ENCODE data around the gene RASSF4. TPM values are rescaled to one million over a fixed set of nuclear protein-coding genes. Genes with fewer than 3 reads are reported as not detected.

The RASSF4 gene
- polyA plus RNA-seq, 3 donors: 24.2 to 36.0 (median 33.9) TPM

DNA sequence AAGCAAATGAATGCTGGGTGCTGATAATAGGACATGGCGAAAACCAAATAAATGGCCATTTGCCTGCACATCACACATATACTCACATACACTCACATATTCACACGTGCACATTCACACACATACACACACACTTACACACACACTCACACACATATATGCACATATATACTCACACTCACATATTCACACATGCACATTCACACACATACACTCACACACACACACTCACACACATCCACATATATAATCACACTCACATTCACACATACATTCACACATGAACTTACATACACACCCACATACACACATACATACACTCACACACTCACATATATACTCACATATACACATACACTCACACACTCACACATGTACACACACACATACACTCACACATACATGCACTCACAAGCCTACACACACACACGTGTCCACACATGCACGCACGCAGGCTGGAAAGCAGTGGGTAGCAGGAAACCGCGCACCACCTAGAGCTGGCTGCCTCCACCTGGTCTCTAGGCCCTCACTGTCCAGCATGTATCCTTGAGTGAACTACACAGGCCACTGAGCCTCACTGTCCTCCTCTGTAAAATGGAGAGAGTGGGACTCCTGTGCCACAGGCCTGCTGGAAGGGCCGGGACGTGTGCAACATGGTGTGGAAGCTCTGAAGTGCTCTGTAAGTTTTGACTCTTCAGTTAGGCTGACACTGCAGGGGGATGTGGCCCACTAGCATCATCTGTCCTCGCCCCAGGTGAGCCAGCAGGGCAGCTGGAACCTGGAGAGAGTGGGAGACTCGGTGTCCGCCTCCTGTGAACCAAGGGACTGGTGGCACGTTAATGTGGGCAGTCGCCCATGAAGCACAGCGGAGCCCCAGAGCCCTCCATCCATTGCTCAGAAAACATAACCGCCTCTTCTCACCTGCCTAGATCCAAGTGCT, 33.5 kb upstream of the RASSF4 start:
- DNase-seq: no peak

DNA sequence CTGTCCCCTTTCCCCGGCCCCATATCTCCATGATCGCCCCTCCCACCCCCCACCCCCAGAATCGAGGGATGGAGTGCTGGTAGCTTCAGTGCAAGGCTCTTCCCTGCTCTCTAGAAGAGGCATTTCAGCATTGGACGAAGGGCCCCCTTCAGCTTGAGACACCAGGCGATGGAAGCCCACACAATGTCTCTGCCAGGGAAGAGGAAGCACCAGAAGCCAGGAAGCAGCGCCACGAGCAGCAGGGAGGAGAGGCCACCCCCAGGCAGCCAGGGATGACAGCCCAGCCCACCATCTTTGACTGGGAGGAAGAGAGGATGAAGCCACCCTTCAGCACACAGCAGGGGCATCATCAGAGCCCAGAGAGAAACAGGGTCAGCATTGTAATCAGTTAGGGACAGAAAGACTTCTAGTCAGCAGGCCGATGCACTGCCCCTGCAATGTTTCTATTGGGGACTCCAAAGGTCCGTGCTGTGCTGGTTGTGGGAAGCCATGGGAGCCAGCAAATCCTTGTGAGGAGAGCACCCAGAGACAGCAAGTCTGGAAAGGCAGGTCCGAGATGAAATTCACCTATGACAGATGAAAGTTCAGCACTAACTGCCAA, 32.8 kb upstream of the RASSF4 start:
- no peak for DNase-seq

DNA sequence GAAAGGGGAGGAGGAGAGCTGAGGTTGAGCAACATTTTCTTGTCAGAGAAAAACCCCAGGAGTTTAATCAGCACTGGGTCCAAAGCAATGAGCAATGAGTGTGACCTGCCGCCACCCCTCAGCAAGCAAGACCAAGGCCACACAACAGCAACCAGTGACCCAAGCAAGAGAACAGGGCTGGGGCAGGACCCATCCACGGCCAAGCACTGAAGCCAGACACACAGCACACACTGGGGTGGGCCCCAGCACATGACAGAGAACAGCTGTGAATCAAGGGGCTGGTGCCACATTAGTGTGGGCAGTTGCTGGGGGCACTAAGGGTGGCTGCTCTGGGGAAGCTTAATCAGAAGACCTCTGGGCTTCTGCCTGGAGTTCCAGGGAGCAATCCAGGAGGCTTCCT, 32.2 kb upstream of the RASSF4 start:
- no peak for DNase-seq

DNA sequence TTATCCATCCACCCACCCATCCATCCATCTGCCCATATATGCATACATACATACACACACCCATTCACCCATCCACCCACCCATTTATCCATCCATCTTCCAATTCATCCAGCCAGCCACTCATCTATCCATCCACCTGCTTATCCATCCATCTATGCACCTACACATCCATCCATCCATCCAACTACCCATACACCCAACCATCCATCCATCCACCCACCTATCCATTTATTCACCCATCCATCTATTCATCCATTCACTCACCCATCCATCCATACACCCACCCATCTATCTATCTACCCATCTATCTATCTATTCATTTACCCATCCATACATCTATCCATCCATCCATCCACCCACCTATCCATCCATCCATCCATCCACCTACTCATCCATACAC, 31.1 kb upstream of the RASSF4 start:
- no peak for DNase-seq

DNA sequence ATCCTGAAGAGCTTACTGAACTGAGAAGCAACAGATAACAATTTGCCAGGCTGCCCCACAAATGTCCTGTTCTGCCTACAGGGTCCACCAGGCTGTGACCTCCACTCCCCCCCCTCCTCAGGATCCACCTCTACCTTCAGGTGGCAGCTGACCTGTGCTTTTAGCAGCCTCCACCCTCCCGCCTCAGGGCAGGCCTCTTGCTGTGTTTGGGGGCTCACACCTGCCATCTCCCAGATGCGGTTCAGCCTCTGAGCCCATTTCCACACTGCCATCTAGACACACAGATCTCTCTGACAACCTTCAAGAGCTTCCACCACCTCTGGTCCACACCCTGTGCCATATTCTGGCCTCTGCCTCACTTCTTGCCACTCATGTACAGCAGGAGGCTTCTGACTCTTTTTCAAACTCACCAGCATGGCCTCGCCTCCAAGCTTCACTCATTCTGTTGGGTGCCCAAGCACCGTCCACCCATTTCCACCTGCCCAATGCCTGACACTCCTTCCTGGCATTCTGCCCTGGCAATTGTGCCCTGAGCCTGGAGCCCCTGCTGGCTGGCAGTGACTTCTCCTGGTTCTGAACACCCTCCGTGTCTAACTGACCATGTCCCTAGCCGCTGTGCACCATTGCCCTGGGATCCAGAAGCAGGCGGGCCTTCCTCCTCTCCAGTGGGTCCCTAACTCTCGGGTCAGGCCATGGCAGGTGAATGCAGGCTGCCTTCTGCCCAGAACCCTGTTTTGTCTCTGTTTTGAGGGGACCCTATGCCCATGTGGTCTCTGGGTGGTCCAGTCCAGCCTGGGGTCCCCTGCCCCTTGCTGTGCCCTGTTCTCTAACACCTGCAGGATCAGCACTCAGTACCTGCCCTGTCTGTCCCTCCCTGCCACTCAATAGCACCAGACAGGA, 30.0 kb upstream of the RASSF4 start:
- DNase-seq: no peak

DNA sequence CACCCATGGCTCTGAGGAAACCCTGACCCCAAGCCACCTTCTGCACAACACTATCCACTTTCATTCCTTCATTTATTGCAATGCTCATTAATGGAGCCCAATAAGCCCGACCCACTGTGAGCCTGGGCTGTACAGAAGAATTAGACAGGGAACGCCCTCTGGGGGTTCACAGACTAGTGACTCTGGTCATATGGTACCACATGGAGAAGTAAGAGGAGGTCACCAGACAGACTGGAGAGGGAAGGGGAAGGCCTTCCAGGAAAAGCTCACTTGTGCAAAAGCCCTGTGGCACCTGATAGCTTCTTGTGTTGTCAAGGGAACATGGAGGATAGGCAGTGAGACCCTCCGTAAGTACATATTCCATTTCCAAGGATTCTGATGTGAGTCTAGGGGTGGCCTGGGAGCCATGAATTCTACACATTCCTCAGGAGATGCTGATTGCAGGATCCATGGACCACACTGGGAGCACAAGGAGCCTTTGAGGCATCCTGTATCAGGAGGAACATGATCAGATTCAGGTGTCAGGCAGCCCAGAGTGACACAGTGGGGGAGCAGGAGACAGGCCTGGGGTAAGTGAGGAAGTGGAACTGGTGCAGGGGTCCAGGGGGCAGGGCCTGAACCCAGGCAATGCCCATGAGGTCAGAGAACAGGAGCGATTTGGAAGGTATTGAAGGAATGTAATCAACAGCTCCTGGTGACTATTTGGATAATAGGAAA, 28.5 kb upstream of the RASSF4 start:
- no peak for DNase-seq

DNA sequence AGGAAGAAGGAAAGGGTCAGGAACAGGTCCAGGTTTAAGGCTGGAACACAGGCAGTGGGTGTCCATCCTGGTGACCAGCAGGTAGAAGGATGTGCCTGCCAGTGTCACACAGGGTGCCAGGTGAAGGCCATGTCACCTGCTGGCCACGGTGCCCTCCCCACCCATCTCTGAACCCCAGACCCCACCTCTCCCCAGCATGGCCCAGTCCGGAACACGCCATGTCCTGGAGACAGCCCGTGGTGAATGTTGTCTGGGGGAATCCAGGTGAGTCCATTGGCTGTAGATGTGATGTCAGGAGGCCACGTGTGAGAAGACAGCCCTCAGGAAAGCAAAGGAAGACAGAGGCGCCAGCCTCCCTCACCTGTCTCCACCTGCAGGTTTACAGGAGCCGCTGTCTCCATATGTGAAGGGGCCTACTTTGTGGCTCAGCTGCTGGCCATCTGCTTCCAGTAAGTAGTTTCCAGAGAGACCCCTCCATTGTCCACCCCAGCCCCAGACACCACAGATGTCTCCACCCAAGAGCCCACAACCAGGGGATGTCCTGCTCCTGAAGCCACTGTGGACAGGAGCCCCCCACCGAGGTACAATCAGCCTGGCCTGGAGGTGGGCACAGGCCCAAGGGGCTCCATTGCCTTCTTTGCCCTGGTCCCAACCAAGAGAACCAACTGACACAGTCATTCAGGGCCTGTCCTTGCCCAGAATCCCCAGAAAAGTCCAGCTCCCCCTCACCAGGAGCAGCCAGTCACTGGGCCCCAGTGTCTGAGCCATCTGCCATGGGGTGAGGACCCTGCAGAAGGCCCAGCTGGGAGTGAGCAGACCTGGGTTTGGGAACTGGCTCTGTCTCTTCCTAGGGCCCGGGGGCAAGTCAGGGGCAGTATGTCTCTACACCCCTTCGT, 27.7 kb upstream of the RASSF4 start:
- DNase-seq: no peak

DNA sequence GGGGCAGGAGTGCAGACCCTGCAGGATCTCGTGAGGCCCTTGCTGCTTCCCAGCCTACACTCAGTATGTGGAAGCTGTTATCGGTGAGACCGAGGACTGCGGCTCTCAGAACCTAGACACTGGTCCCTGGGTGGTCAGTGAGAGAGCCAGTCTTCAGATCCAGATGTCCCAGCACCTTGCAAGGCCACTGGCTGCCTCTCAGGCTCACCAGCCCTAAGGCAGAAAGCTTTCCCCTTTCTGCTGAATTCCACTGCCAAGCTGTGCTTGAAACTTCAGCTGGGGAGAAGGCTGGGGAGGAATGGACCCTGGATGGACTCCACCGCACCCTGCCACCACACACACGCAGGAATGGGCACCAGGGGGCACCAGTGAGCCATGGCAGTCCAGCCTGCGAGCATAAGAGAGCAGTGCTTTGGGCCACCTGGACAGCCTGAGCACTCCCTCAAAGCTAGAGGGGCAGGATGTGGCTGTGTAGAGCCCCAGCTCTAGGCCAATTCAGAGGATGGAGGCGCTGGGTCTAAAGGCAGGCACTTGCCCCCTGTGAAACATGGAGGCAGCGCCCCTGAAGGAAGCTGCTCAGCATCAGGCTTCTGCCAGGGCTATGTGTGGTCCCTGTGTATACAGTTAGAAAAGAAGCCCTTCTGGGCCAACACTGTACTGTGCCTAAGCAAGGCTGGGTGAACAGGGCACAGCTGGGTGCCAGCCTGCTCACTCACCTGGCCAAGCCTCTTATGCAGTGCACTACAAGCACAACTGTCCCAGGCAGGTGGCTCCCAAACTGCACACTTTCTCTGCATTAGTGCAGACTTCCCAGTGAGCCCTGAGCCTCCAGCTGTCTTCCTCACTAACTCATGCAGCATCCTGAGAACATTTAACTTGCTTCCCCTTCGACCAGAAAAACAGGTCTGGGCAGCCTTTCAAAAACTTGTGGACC, 26.8 kb upstream of the RASSF4 start:
- DNase-seq: peak; percentile 83

DNA sequence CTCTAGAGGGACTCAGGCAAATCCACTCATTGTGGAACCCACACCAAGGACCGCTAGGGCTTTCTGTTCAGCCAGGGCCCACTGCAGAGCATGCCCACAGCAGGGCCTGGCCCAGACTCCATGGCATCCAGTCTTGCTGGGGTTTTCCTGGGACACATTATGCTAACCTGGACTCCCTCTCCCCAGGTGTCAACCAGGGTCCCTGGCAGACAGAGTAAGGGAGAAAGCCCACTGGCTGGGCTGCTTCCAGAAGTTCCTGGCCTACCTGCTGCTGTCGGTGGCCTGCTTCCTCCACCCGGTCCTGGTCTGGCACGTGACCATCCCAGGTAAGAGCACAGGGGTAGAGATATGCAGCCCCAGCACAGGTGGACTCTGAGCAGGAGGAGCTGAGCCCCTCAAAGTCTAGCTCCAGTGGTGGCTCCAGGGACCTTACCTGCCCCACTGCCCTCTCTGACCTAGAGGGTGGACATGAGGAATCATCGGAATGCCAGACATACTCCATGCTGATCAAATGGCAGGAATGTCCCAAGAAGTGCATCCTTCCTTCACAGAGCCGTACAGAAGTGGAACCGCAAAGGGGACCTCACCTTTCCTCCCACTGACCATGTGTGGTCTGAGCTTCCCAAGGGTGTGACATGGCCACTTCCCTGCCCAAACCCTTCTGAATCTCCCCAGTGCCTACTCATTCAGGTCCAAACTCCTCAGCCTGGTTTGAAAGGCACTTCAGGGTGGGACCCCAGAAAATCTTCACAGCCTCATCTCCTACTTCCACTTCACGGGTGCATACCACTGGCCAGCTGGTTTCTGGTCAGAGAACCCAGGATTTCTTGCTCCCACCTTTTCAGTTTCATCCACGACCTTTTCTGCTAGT, 25.9 kb upstream of the RASSF4 start:
- no peak for DNase-seq

DNA sequence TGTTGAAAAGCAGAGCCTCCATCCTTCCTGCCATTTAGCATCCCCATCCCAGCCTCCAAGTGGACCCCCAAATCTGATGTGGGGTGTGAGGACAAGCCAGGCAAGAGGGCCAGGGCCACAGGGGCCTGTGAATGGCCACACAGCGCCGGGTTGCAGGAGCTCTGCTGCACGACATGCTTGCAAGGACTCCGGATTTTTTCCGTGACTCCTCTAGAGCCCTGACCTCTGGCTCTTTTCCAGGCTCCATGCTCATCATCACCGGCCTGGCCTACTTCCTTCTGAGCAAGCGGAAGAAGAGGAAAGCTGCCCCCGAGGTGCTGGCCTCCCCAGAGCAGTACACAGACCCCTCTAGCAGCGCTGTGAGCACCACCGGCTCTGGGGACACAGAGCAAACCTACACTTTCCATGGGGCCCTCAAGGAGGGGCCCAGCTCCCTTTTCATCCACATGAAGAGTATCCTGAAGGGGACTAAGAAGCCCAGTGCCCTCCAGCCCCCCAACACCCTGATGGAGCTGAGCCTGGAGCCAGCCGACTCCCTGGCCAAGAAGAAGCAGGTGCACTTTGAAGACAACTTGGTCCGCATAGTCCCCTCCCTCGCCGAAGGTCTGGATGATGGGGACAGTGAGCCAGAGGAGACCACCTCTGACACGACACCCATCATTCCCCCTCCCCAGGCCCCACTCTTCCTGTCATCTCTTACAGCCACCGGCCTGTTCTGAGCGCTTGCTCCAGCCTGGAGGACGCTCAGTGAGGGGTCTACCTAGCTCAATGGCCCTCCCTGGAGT, 25.0 kb upstream of the RASSF4 start:
- DNase-seq: no peak

DNA sequence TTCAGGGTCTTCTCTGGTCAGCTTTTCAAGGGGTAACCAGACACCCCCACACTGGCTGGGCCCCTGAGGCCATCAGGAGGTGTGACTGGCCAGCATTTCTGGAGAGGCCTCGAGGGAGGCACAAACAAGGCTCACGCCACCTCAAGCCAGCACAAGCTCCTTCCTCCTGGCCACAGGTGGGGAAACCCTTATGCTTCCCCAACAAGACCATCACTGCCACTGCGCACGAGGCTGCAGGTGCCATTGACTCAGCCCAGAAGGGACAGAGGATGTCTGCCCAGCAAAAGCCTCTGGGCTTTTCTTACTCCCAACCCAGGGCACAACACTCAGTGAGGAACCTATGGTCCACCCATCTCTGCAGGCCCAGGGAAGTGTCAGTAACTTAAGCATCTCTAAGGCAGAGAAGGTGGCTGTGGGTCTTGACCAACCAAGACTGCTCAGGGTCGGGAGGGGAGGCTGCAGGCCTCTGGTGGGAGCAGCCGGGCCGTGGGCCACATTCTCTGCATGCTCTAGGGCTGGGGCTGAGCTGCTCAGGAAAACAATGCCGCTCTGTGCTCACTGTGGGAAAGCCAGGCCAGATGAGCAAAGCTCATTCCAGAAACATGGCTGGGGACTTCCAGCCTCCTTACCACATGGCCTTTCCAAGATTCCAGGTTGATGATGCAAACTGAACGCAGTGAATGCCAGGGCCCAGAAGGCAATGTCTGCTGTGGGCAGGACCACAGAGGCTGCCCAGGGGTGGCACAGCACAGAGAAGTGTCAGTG, 24.2 kb upstream of the RASSF4 start:
- DNase-seq: no peak

DNA sequence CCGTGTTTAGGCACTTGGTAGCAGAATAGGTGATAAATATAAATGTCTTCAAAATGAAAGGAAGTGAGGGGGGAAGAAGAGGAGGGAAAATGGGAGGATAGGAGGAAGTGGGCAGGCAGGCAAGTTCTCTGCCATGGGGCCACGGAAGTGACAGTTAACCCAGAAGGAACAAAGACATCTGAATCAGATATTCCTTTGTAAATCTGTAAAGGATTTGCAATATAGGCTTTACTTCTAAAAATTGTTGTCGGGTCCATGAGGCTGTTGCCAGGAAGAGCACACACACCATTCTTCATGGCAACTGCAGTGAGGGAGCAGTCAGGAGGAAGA, 23.7 kb upstream of the RASSF4 start:
- DNase-seq: no peak

DNA sequence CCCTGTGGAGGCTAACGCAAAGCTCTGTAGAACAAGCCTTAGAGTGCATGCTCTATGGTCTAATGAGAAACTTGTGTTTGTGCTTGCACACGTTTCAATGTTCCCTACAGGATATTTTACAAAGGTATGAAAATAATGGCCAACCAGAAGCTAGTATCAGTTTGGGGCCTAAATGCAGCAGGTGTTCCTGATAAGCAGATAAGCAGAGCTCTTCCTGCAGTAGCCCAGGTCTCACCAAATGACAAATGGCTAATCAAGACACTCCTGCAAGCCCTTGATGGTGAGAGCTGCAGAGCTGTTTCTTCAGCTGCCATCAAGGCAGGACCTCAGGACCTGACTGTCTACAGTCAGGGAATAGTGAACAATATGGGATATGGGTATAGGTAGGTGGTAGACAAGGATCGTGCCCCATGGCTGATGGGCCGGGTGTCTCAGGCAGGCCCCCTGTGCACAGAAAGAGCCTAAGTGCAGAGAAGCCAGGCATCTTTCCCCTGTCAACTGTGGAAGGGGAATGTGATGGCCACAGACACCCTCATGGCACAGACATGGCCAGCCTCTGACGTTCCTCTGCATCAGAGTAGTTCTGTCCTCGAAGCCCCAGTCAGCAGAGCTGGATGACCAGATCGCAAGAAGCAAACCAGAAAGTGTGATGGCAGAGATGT, 23.2 kb upstream of the RASSF4 start:
- DNase-seq: no peak

DNA sequence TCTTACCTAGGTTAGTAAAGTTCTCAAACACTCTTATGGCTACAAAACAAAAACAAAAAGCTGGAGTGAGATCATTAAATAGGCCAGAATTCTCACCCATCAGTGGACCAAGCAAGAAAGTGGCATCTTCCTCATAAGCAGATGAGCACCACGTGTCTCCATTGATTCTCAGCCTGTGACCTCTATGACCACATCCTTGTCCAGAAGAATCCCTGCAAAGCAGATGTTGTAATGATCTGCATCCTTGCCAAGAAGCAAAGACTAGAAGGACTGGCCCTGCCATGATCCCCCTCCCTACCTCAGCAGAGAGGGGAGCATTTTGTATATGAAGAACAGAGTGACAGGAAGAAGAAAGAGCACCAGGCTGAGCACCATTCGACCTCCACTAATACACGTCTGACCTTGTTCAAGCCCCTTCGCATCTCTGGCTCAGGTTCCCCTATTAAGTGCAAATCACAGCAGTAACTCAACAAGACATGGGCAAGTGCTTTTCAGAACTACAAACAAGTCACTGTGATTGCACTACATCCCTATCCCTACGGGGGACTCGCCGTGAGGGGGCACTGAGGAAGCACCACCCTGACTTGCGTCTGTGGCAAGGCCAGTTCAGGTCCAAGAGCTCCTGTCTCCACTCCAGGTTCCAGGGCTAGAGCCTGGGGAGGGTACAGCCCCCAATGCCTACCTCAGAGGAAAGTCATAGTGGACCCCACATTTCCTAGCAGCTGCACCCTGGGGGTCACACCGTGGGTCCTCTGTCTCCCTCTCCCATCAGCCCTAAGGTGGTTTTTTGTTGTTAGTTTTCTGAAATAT, 22.2 kb upstream of the RASSF4 start:
- DNase-seq: no peak

DNA sequence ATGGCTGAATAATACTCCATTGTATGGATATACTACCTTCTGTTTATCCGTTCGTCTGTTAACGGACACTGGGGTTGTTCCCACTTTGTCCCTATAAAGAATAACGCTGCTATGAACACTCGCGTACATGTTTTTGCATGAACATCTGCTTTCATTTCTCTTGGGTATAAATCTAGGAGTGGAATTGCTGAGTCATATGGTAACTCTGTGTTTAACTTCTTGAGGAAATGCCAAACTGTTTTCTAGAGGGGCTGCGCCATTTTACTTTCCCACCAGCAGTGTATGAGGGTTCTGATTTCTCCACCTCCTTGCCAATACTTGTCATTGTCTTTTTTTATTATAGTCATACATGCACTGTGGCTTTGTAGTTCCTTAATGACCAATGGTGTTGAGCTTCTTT, 20.6 kb upstream of the RASSF4 start:
- no peak for DNase-seq
